Rectal smooth muscle tissue (tissue), 1 donor: Measurements from ENCODE around the gene FGFR3.

Source experiments
- H3K27ac ChIP-seq: one replicate; pipeline ENCODE4 v1.7.0; 2013; ENCODE audit warnings: low read depth, low read length, inconsistent platforms
- H3K27me3 ChIP-seq: one replicate; pipeline ENCODE4 v1.7.0; 2013; ENCODE audit warnings: low read length; ENCODE audit not compliant: control insufficient read depth, insufficient read depth
- H3K36me3 ChIP-seq: one replicate; pipeline ENCODE4 v1.7.0; 2013; ENCODE audit warnings: low read length; ENCODE audit not compliant: control insufficient read depth, insufficient read depth
- H3K4me1 ChIP-seq: one replicate; pipeline ENCODE4 v1.7.0; 2013; ENCODE audit warnings: low read length; ENCODE audit not compliant: control insufficient read depth, insufficient read depth
- H3K4me3 ChIP-seq: one replicate; pipeline ENCODE4 v1.7.0; 2013; ENCODE audit warnings: low read length
- H3K9ac ChIP-seq: one replicate; pipeline ENCODE4 v1.7.0; 2013; ENCODE audit warnings: low read length

Gene FGFR3

GRCh38 chr4:1797861-1798579, 4.9 kb downstream of the FGFR3 start:
- no peak overlapping the region for H3K4me3 ChIP-seq
- no peaks in the 10 kb centered on the region for H3K36me3 ChIP-seq
- H3K27ac ChIP-seq = no peak overlapping the region
- no peaks in the 10 kb centered on the region for H3K4me1 ChIP-seq
- peaks cover 14% of the 10 kb centered on the region for H3K27me3 ChIP-seq
- no peak overlapping the region for H3K9ac ChIP-seq

- no peak overlapping the region for H3K27ac ChIP-seq
- H3K36me3 ChIP-seq = no peaks in the 10 kb centered on the region
- H3K9ac ChIP-seq = no peak overlapping the region
- peaks cover 14% of the 10 kb centered on the region for H3K27me3 ChIP-seq
- no peak overlapping the region for H3K4me3 ChIP-seq
- no peaks in the 10 kb centered on the region for H3K4me1 ChIP-seq
Measured at GRCh38 chr4:1798580-1799386, 5.7 kb downstream of the FGFR3 start.

DNA sequence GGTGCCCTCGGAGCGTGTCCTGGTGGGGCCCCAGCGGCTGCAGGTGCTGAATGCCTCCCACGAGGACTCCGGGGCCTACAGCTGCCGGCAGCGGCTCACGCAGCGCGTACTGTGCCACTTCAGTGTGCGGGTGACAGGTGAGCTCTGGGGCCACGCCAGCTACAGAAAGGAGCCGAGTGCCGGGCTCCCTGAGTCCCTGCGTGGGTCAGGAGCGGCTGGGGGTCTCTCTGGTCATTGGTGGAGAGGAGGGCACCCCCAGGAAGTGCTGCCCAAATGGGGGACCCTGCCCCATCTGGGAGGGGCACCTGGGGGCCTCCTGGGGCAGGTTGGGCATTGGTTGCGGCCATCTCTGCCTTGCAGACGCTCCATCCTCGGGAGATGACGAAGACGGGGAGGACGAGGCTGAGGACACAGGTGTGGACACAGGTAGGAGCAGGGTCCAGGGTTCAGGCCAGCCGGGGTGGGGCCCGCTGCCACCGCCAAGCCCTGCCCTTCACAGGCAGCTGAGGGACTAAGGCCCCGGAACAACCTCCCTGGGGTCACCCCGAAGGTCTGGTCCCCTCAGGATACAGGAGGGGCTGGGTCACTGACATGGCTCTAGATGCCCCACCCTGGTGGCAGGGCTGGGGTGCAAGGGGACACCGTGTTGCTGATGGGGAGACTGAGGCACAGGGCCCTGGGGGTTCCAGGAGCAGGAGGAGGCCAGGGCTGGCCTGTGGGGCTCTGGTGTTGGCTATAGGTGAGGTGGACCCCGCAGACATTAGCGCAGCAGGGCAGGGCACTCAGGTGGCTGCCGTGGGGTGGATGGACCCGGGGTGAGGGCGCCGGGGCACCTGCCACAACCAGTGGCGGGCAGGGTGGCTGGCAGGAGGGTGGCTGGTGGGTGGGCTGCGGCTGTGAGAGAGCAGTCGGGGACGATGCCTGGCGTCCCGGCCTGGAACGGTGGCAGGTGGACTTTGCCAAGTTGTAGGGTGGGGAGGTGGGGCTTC, 6.6 kb downstream of the FGFR3 start:
- H3K36me3 ChIP-seq = no peaks in the 10 kb centered on the region
- no peak overlapping the region for H3K4me3 ChIP-seq
- no peak overlapping the region for H3K27ac ChIP-seq
- H3K27me3 ChIP-seq = peaks cover 14% of the 10 kb centered on the region
- no peak overlapping the region for H3K9ac ChIP-seq
- no peaks in the 10 kb centered on the region for H3K4me1 ChIP-seq

- Histone ChIP-seq H3K36me3 (no peaks in the 10 kb centered on the region), H3K9ac (no peak overlapping the region), H3K27me3 (peaks cover 10% of the 10 kb centered on the region), H3K4me1 (no peaks in the 10 kb centered on the region), H3K27ac (no peak overlapping the region), H3K4me3 (no peak overlapping the region)
Measured at GRCh38 chr4:1800805-1801204, 7.7 kb downstream of the FGFR3 start.

GRCh38 chr4:1801286-1801958, 8.3 kb downstream of the FGFR3 start:
- H3K36me3 ChIP-seq = no peaks in the 10 kb centered on the region
- no peak overlapping the region for H3K9ac ChIP-seq
- H3K4me3 ChIP-seq = no peak overlapping the region
- no peaks in the 10 kb centered on the region for H3K4me1 ChIP-seq
- no peak overlapping the region for H3K27ac ChIP-seq
- peaks cover 6% of the 10 kb centered on the region for H3K27me3 ChIP-seq

- no peak overlapping the region for H3K4me3 ChIP-seq
- no peak overlapping the region for H3K27ac ChIP-seq
- H3K9ac ChIP-seq = no peak overlapping the region
- H3K36me3 ChIP-seq = no peaks in the 10 kb centered on the region
- peaks cover 3% of the 10 kb centered on the region for H3K27me3 ChIP-seq
- H3K4me1 ChIP-seq = no peaks in the 10 kb centered on the region
Measured at GRCh38 chr4:1802151-1802715, 9.1 kb downstream of the FGFR3 start.

- Histone ChIP-seq H3K27me3 (peaks cover 3% of the 10 kb centered on the region), H3K27ac (no peak overlapping the region), H3K4me3 (no peak overlapping the region), H3K9ac (no peak overlapping the region), H3K4me1 (no peaks in the 10 kb centered on the region), H3K36me3 (no peaks in the 10 kb centered on the region)
Measured at GRCh38 chr4:1802720-1803522, 9.8 kb downstream of the FGFR3 start.

- Histone ChIP-seq H3K4me3 (no peak overlapping the region), H3K9ac (no peak overlapping the region), H3K27ac (no peak overlapping the region), H3K36me3 (no peaks in the 10 kb centered on the region), H3K27me3 (peaks cover 3% of the 10 kb centered on the region), H3K4me1 (peaks cover 1% of the 10 kb centered on the region)
Measured at GRCh38 chr4:1803523-1804423, 10.7 kb downstream of the FGFR3 start.

- Histone ChIP-seq H3K36me3 (no peaks in the 10 kb centered on the region), H3K4me3 (no peak overlapping the region), H3K27ac (no peak overlapping the region), H3K27me3 (peaks cover 3% of the 10 kb centered on the region), H3K4me1 (peaks cover 2% of the 10 kb centered on the region), H3K9ac (no peak overlapping the region)
Measured at GRCh38 chr4:1804638-1805492, 11.8 kb downstream of the FGFR3 start.
